SH-SY5Y (cell line): ENCODE results near the gene SPIRE2.

Experiments
- GATA2 ChIP-seq: IDR thresholded peaks from 2 replicates; pipeline ENCODE4 v1.6.1; 2011; ENCODE audit warnings: mild to moderate bottlenecking, low read depth, low read length
- GATA3 ChIP-seq: IDR thresholded peaks from 2 replicates; pipeline ENCODE4 v1.6.1; 2011; ENCODE audit warnings: low read depth, mild to moderate bottlenecking, low read length, moderate library complexity

Gene SPIRE2

DNA sequence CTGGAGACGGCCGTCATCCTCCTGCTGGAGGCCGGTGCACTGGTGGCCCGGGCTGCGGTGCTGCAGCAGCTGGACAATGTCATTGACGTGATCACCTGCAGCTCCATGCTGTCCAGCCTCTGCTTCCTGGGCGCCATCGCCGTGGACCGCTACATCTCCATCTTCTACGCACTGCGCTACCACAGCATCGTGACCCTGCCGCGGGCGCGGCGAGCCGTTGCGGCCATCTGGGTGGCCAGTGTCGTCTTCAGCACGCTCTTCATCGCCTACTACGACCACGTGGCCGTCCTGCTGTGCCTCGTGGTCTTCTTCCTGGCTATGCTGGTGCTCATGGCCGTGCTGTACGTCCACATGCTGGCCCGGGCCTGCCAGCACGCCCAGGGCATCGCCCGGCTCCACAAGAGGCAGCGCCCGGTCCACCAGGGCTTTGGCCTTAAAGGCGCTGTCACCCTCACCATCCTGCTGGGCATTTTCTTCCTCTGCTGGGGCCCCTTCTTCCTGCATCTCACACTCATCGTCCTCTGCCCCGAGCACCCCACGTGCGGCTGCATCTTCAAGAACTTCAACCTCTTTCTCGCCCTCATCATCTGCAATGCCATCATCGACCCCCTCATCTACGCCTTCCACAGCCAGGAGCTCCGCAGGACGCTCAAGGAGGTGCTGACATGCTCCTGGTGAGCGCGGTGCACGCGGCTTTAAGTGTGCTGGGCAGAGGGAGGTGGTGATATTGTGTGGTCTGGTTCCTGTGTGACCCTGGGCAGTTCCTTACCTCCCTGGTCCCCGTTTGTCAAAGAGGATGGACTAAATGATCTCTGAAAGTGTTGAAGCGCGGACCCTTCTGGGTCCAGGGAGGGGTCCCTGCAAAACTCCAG is 91.5 kb downstream of the SPIRE2 start:
- TF ChIP-seq GATA3 (no peak), GATA2 (no peak)

DNA sequence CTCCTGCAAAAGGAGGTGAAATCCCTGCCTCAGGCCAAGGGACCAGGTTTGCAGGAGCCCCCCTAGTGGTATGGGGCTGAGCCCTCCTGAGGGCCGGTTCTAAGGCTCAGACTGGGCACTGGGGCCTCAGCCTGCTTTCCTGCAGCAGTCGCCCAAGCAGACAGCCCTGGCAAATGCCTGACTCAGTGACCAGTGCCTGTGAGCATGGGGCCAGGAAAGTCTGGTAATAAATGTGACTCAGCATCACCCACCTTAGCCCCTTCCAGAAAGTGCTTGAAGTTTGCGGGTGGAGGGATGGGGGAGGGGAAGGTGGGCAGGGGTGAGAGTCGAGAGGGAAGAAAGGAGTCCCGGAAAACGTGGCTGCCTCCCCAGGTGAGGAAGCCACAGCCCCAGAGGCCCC is 92.4 kb downstream of the SPIRE2 start:
- TF ChIP-seq GATA3 (no peak), GATA2 (no peak)
